ENCODE results near the gene LAMTOR5.

Gene LAMTOR5

DNA sequence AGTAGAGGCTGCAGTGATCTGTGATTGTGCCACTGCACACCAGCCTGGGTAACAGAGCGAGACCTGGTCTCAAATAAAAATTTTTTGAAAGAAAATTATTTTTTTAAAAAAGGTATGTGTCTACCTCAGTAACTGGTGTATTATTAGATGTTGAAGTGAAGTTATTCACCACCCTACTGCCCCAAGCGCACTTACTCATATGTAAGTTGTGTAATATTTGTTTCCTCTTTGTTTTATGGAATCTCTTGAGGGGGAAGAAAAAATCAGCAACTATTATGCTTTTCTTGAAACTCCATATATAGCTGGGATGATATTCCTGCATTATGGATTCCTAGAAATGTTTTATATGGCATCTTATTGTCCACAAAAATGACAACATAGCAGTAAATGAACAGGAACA, 47.1 kb downstream of the LAMTOR5 start:
- TF ChIP-seq, protein P1, sequence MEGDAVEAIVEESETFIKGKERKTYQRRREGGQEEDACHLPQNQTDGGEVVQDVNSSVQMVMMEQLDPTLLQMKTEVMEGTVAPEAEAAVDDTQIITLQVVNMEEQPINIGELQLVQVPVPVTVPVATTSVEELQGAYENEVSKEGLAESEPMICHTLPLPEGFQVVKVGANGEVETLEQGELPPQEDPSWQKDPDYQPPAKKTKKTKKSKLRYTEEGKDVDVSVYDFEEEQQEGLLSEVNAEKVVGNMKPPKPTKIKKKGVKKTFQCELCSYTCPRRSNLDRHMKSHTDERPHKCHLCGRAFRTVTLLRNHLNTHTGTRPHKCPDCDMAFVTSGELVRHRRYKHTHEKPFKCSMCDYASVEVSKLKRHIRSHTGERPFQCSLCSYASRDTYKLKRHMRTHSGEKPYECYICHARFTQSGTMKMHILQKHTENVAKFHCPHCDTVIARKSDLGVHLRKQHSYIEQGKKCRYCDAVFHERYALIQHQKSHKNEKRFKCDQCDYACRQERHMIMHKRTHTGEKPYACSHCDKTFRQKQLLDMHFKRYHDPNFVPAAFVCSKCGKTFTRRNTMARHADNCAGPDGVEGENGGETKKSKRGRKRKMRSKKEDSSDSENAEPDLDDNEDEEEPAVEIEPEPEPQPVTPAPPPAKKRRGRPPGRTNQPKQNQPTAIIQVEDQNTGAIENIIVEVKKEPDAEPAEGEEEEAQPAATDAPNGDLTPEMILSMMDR (IDR thresholded peaks at IDR 0.05; ENCODE audit: borderline replicate concordance, control extremely low read depth, extremely low read depth, insufficient read depth, missing control alignments): no peak
- DNase-seq (ENCODE audit: low spot score): no peak
- in situ Hi-C loops (cut with MboI; ENCODE audit: low sequenced_read_pairs, unreplicated experiment): no loop called here

DNA sequence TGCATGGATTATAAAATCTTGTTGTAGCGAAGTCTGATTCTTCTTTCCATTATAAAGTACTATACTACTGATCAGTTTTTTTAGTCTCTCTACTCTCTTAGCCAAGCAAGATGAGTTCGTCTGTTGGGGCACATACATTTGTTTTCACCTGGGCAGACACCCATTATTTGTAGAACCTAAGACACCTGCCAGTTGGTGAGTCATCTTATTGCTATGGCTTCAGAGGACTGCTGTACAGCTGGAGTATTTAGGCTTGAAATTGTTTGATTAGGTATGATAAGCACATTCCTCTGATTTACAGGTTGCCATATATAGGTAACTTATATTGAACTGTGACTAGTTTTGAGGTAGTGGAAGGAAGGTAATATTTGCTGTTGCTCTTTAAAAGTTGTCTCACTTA, 51.1 kb downstream of the LAMTOR5 start:
- TF ChIP-seq, protein P1 (IDR thresholded peaks at IDR 0.05; ENCODE audit: borderline replicate concordance, control extremely low read depth, extremely low read depth, insufficient read depth, missing control alignments): no peak
- DNase-seq (ENCODE audit: low spot score): no peak
- in situ Hi-C loops (cut with MboI; ENCODE audit: low sequenced_read_pairs, unreplicated experiment): no loop called here

DNA sequence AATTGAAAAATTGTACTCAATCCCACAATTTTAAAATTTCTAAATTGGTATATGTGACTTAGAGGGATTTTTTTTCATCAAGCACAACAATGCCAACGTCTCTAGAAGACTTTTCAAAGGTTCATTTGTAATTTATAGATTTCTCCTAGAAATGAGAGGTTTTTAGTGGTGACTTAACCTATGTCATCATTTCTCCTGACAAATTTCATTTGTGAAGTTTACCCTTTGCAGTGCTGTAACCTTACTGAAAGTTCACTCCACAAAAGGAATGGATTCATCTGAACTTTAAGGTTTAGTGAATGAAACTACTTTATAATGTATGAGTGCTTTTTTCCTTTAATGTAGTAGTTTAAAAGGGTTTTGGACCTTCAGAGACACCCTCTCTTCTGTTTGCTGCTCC, 52.2 kb downstream of the LAMTOR5 start:
- TF ChIP-seq, protein P1 (IDR thresholded peaks at IDR 0.05; ENCODE audit: borderline replicate concordance, control extremely low read depth, extremely low read depth, insufficient read depth, missing control alignments): no peak
- no peak for DNase-seq (ENCODE audit: low spot score)
- in situ Hi-C loops (cut with MboI; ENCODE audit: low sequenced_read_pairs, unreplicated experiment): no loop called here

All from GM13976 (cell line).